Skin epidermis (tissue), 12 donors: ENCODE results near the gene POSTN.

Experiments
- H3K27ac ChIP-seq, 21 experiments: fragments of 200-600 bp; sonication (generic) in 11 of 21; one replicate each; pipeline ENCODE4 v1.5.0; 2020; ENCODE audit warnings: mild to moderate bottlenecking in 3 of 21, inconsistent platforms in 2 of 21, moderate library complexity in 2 of 21
- H3K4me3 ChIP-seq, 7 experiments: fragments of 200-600 bp; sonication (generic) in 2 of 7; one replicate each; pipeline ENCODE4 v1.5.0; 2020; ENCODE audit warnings: inconsistent platforms in 2 of 7, mild to moderate bottlenecking in 2 of 7, moderate library complexity in 1 of 7

POSTN gene

GRCh38 chr13:37598597-37598996, at the start of gene POSTN:
TSS of gene POSTN (minus strand) at chr13:37598768. CDS start at chr13:37598726, 42 bp downstream.
- Histone ChIP-seq H3K27ac (peak within 1 kb of the TSS in 10 of 21 experiments; percentile 10 to 83 (median 40)), H3K4me3 (peak within 1 kb of the TSS in 6 of 7 experiments; percentile 7 to 37 (median 16))

- H3K4me3 ChIP-seq, result no peak overlapping the region
- H3K27ac ChIP-seq, result no peak overlapping the region
Measured at GRCh38 chr13:37647031-37647650, 48.6 kb upstream of the POSTN start.

GRCh38 chr13:37646531-37646930, 48.0 kb upstream of the POSTN start:
- H3K4me3 ChIP-seq, result no peak overlapping the region

GRCh38 chr13:37645181-37645740, 46.7 kb upstream of the POSTN start:
- no peak overlapping the region for H3K27ac ChIP-seq
- H3K4me3 ChIP-seq, result no peak overlapping the region

More at GRCh38 chr13:37646531-37646930, 48.0 kb upstream of the POSTN start:
- H3K27ac ChIP-seq, result no peak overlapping the region

GRCh38 chr13:37641391-37641790, 42.8 kb upstream of the POSTN start:
- Histone ChIP-seq H3K4me3 (no peak overlapping the region), H3K27ac (no peak overlapping the region)

GRCh38 chr13:37640499-37640898, 41.9 kb upstream of the POSTN start:
- Histone ChIP-seq H3K27ac (no peak overlapping the region), H3K4me3 (no peak overlapping the region)

GRCh38 chr13:37636701-37637100, 38.1 kb upstream of the POSTN start:
- no peak overlapping the region for H3K4me3 ChIP-seq
- no peak overlapping the region for H3K27ac ChIP-seq

- Histone ChIP-seq H3K4me3 (no peak overlapping the region), H3K27ac (no peak overlapping the region)
Measured at GRCh38 chr13:37632294-37632693, 33.7 kb upstream of the POSTN start.

- H3K4me3 ChIP-seq, result no peak overlapping the region
- no peak overlapping the region for H3K27ac ChIP-seq
Measured at GRCh38 chr13:37627428-37627827, 28.9 kb upstream of the POSTN start.

GRCh38 chr13:37621811-37622361, 23.3 kb upstream of the POSTN start:
- H3K27ac ChIP-seq, result no peak overlapping the region
- no peak overlapping the region for H3K4me3 ChIP-seq

GRCh38 chr13:37618554-37618953, 20.0 kb upstream of the POSTN start:
- no peak overlapping the region for H3K27ac ChIP-seq

GRCh38 chr13:37617173-37617572, 18.6 kb upstream of the POSTN start:
- no peak overlapping the region for H3K4me3 ChIP-seq
- H3K27ac ChIP-seq, result no peak overlapping the region

More at GRCh38 chr13:37618554-37618953, 20.0 kb upstream of the POSTN start:
- no peak overlapping the region for H3K4me3 ChIP-seq

- no peak overlapping the region for H3K27ac ChIP-seq
Measured at GRCh38 chr13:37616131-37616530, 17.6 kb upstream of the POSTN start.

GRCh38 chr13:37615276-37615675, 16.7 kb upstream of the POSTN start:
- Histone ChIP-seq H3K4me3 (no peak overlapping the region), H3K27ac (no peak overlapping the region)

More at GRCh38 chr13:37616131-37616530, 17.6 kb upstream of the POSTN start:
- H3K4me3 ChIP-seq, result no peak overlapping the region

- no peak overlapping the region for H3K4me3 ChIP-seq
- H3K27ac ChIP-seq, result no peak overlapping the region
Measured at GRCh38 chr13:37613638-37614037, 15.1 kb upstream of the POSTN start.

GRCh38 chr13:37613236-37613635, 14.7 kb upstream of the POSTN start:
- H3K4me3 ChIP-seq, result no peak overlapping the region
- no peak overlapping the region for H3K27ac ChIP-seq

- H3K4me3 ChIP-seq, result no peak overlapping the region
- no peak overlapping the region for H3K27ac ChIP-seq
Measured at GRCh38 chr13:37608750-37609339, 10.3 kb upstream of the POSTN start.

- H3K27ac ChIP-seq, result peak overlapping the region in 3 of 21 experiments; percentile 7 to 22 (median 13)
- H3K4me3 ChIP-seq, result no peak overlapping the region
Measured at GRCh38 chr13:37602733-37603381, 4.3 kb upstream of the POSTN start.

GRCh38 chr13:37601648-37602440, 3.3 kb upstream of the POSTN start:
- H3K4me3 ChIP-seq, result no peak overlapping the region
- peak overlapping the region in 4 of 21 experiments; percentile 7 to 22 (median 16) for H3K27ac ChIP-seq

GRCh38 chr13:37599519-37599918, 951 bp upstream of the POSTN start:
- peak overlapping the region in 3 of 21 experiments; percentile 55 to 83 (median 57) for H3K27ac ChIP-seq
- peak overlapping the region in 1 of 7 experiments; percentile 37 for H3K4me3 ChIP-seq
